GM12872 (cell line): Measurements from ENCODE around the gene OR1N1.

ENCODE experiments used
- CTCF ChIP-seq: IDR thresholded peaks from 3 replicates; pipeline ENCODE4 v1.5.1; 2011; ENCODE audit warnings: low read depth, mild to moderate bottlenecking, low read length, moderate library complexity; ENCODE audit not compliant: insufficient read depth

OR1N1 gene

GRCh38 chr9:122527193-122527592 lies at the start of gene OR1N1:
Gene OR1N1, minus strand, starts transcription at chr9:122527293. Its CDS starts 0 bp downstream, at chr9:122527293.
- no peak for TF ChIP-seq CTCF

- TF ChIP-seq CTCF: no peak
These were observed 45.4 kb upstream of the OR1N1 start for GRCh38 chr9:122572456-122572855.

GRCh38 chr9:122567901-122568300 lies 40.8 kb upstream of the OR1N1 start:
- no peak for TF ChIP-seq CTCF

GRCh38 chr9:122562134-122562760 lies 35.2 kb upstream of the OR1N1 start:
- no peak for TF ChIP-seq CTCF

- no peak for TF ChIP-seq CTCF
These were observed 34.4 kb upstream of the OR1N1 start for GRCh38 chr9:122561446-122561845.

- no peak for TF ChIP-seq CTCF
These were observed 25.7 kb upstream of the OR1N1 start, which contains the start of gene OR1N2 for GRCh38 chr9:122552812-122553211. Gene OR1N2, plus strand, starts transcription at chr9:122553112. Its CDS starts 100 bp downstream, at chr9:122553212.

- TF ChIP-seq CTCF: no peak
These were observed 24.3 kb upstream of the OR1N1 start for GRCh38 chr9:122551371-122551770.
